A549 (cell line): ENCODE results near the gene CXCL10. TPM values are rescaled to one million over a fixed set of nuclear protein-coding genes. Genes with fewer than 3 reads are reported as not detected.

ENCODE experiments used
- ATAC-seq, 2 experiments: fragments of 200-7000 bp in 1 of 2; fragments of >200 bp in 1 of 2; cut with Nextera tagmentation in 1 of 2; cut with Tn5 transposase in 1 of 2; 3 replicates each; pipeline versions ENCODE4 v1.8.0 to v1.9.1; 2018 to 2020; ENCODE audit warnings: mild to moderate bottlenecking in 1 of 2, moderate library complexity in 1 of 2
- CTCF ChIA-PET: fragments of 300-600 bp; sonication (Branson Sonifier 250); formaldehyde crosslinking; extraction: SDS; loops from one replicate; lab custom pipeline; 2021; ENCODE audit warnings: antibody characterized with exemption, inconsistent platforms; lab: Yijun Ruan, JAX
- POLR2A ChIA-PET: fragments of 350-600 bp; formaldehyde crosslinking; extraction: SDS; loops from one replicate; lab custom pipeline; 2021; ENCODE audit warnings: antibody characterized with exemption, inconsistent platforms; lab: Yijun Ruan, JAX
- DNase-seq, 2 experiments: peaks; one replicate each; pipeline versions ENCODE4 v3.0.0 to v3.0.0-alpha.2; 2011 to 2016; ENCODE audit warnings: low read depth in 1 of 2, low spot score in 1 of 2
- FAIRE-seq: peaks from 2 replicates; lab custom pipeline; 2011; peaks lifted over from hg19 to GRCh38; lab: Jason Lieb, UNC
- H3K27ac ChIP-seq, 2 experiments: fragments of >200 bp; sonication (Bioruptor Twin); formaldehyde crosslinking; 3 replicates each; pipeline ENCODE4 v1.5.1; 2016 to 2017
- H3K4me1 ChIP-seq: fragments of >200 bp; sonication (Bioruptor Twin); formaldehyde crosslinking; 3 replicates; pipeline ENCODE4 v1.6.1; 2016
- H3K4me2 ChIP-seq: fragments of >200 bp; sonication (Bioruptor Twin); formaldehyde crosslinking; 3 replicates; pipeline ENCODE4 v1.6.1; 2016
- H3K4me3 ChIP-seq: fragments of >200 bp; sonication (Bioruptor Twin); formaldehyde crosslinking; 3 replicates; pipeline ENCODE4 v1.5.1; 2016
- H3K9me3 ChIP-seq: fragments of >200 bp; sonication (Bioruptor Twin); formaldehyde crosslinking; 3 replicates; pipeline ENCODE4 v1.6.1; 2016
- CHD4 ChIP-seq: fragments of 200-600 bp; sonication (generic); IDR thresholded peaks from 2 replicates; pipeline ENCODE4 v1.6.1; 2016; ENCODE audit warnings: antibody characterized with exemption, mild to moderate bottlenecking, borderline replicate concordance
- EHF ChIP-seq: fragments of 250-450 bp; sonication (Bioruptor Pico); IDR thresholded peaks from 2 replicates; pipeline ENCODE4 v1.5.0; 2020; ENCODE audit warnings: mild to moderate bottlenecking
- EP300 ChIP-seq, 2 experiments: fragments of >200 bp; sonication (Bioruptor Twin); formaldehyde crosslinking; IDR thresholded peaks; 2 replicates in 1 of 2; 3 replicates in 1 of 2; pipeline ENCODE4 v1.6.1; 2016 to 2017
- FOSB ChIP-seq: fragments of 250-450 bp; sonication (Bioruptor Pico); IDR thresholded peaks from 2 replicates; pipeline ENCODE4 v1.5.0; 2020; ENCODE audit warnings: mild to moderate bottlenecking, moderate library complexity
- FOSL2 ChIP-seq, 2 experiments: fragments of 450-650 bp in 1 of 2; fragments of >200 bp in 1 of 2; sonication (Bioruptor Twin) in 1 of 2; formaldehyde crosslinking; IDR thresholded peaks; 2 replicates each; pipeline versions ENCODE4 v1.5.0 to v1.6.1; 2016 to 2020; ENCODE audit warnings: mild to moderate bottlenecking in 1 of 2, moderate library complexity in 1 of 2
- FOXS1 ChIP-seq: fragments of 250-450 bp; sonication (Bioruptor Pico); IDR thresholded peaks from 2 replicates; pipeline ENCODE4 v1.5.0; 2020; ENCODE audit warnings: mild to moderate bottlenecking, moderate library complexity
- JUN ChIP-seq, 2 experiments: fragments of >200 bp; sonication (Bioruptor Twin); formaldehyde crosslinking; IDR thresholded peaks; 2 replicates in 1 of 2; 3 replicates in 1 of 2; pipeline ENCODE4 v1.6.1; 2016 to 2017
- MAFK ChIP-seq: fragments of 450-650 bp; IDR thresholded peaks from 2 replicates; pipeline ENCODE4 v1.6.1; 2014; ENCODE audit not compliant: partially characterized antibody
- MAZ ChIP-seq: fragments of 150-350 bp; IDR thresholded peaks from 2 replicates; pipeline ENCODE4 v1.6.1; 2014; ENCODE audit warnings: antibody characterized with exemption, low read depth, low read length, borderline replicate concordance
- NFE2L2 ChIP-seq: fragments of 150-350 bp; conservative IDR thresholded peaks from 2 replicates; pipeline ENCODE4 v1.6.1; 2014; ENCODE audit warnings: low read length
- RAD21 ChIP-seq, 2 experiments: fragments of >200 bp in 1 of 2; sonication (Bioruptor Twin) in 1 of 2; formaldehyde crosslinking in 1 of 2; IDR thresholded peaks in 1 of 2; conservative IDR thresholded peaks in 1 of 2; 2 replicates in 1 of 2; 3 replicates in 1 of 2; pipeline ENCODE4 v1.6.1; 2012 to 2018; ENCODE audit warnings: inconsistent platforms in 1 of 2
- RARB ChIP-seq: fragments of 250-450 bp; sonication (Bioruptor Pico); IDR thresholded peaks from 2 replicates; pipeline ENCODE4 v1.8.0; 2021; ENCODE audit warnings: mild to moderate bottlenecking, moderate library complexity
- RFX5 ChIP-seq: fragments of 450-650 bp; IDR thresholded peaks from 2 replicates; pipeline ENCODE4 v1.7.1; 2014; ENCODE audit warnings: antibody characterized with exemption, mild to moderate bottlenecking, moderate library complexity
- SMC3 ChIP-seq: fragments of >200 bp; sonication (Bioruptor Twin); formaldehyde crosslinking; IDR thresholded peaks from 3 replicates; pipeline ENCODE4 v1.6.1; 2018; ENCODE audit warnings: inconsistent platforms
- TP53 ChIP-seq: fragments of 250-450 bp; sonication (Bioruptor Pico); IDR thresholded peaks from 2 replicates; pipeline ENCODE4 v1.5.0; 2021; ENCODE audit warnings: mild to moderate bottlenecking, moderate library complexity
- WGBS: methylation state at CpG from one replicate; pipeline ENCODE4 v1.1.6; 2017; ENCODE audit errors: missing lambda C conversion rate; 5-methylcytosine and 5-hydroxymethylcytosine counted together
- polyA plus RNA-seq, 4 experiments: library from polyadenylated mRNA; depleted of rRNA in 3 of 4; stranded (reverse); fragments of >200 nt; fragmentation: RNase III in 1 of 4; extraction: RNeasy Plus Mini Kit Qiagen cat#74134 plus additional on column Dnase treatment in 1 of 4; gene quantifications; 2 replicates in 3 of 4; 3 replicates in 1 of 4; pipeline ENCODE4 v1.2.3, GENCODE V29; 2011 to 2017
- TF ChIP-seq, protein P1 (sequence below): fragments of 450-650 bp; IDR thresholded peaks from 2 replicates; pipeline ENCODE4 v1.6.1; 2014; ENCODE audit warnings: antibody characterized with exemption
- TF ChIP-seq, protein P2 (sequence below): IDR thresholded peaks from 2 replicates; pipeline ENCODE4 v1.6.1; 2012
- TF ChIP-seq, protein P3 (sequence below): fragments of 250-450 bp; sonication (Bioruptor Pico); IDR thresholded peaks from 2 replicates; pipeline ENCODE4 v1.5.0; 2021; ENCODE audit warnings: mild to moderate bottlenecking, moderate library complexity, borderline replicate concordance
- TF ChIP-seq, protein P4 (sequence below): fragments of >200 bp; sonication (Bioruptor Twin); formaldehyde crosslinking; IDR thresholded peaks from 2 replicates; pipeline ENCODE4 v1.6.1; 2016
- TF ChIP-seq, protein P5 (sequence below): IDR thresholded peaks from 2 replicates; pipeline ENCODE4 v1.6.1; 2012
- TF ChIP-seq, protein P6 (sequence below): fragments of 200-600 bp; sonication (generic); IDR thresholded peaks from 2 replicates; pipeline ENCODE4 v1.6.1; 2016; ENCODE audit warnings: antibody characterized with exemption, mild to moderate bottlenecking, moderate library complexity

Gene CXCL10
- polyA plus RNA-seq, 2 of the 4 experiments (the other 2 are of a cell fraction), result not detected

DNA sequence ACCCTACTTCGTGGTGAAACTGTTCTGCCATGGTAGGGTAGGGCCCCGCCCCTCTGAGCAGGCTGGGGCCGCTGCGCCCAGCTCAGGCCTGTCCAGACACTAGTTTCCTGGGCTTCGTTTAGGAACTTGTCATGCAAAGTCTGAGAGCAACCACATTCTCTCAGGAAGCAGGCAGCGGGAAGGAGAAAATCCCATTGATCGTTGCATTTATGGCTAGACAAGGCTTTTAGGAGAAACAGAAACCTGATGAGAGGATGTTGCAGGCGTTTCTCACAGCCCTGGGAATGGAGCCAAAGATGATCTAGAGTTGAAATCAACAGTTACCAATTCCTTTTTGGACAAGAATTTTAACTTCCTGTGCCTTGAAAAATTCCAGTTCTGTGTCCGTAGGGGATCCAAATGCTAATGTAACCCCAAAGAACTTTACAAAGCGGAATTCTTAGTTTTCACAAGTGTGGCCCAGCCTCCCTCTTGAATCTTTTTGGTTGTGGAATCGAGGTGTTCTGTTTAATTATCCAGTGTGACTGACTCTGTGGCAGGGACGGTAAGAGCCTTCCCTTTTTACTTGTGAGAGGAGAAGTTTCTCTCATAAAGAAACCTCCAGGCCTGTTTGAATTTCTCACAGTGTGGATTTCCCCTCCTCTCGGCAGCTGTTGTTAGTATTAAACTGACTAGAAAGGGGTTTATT lies 11.5 kb downstream of the CXCL10 start:
- Histone ChIP-seq H3K4me1 (no peaks in the 10 kb centered on the region), H3K27ac (no peak overlapping the region), H3K4me3 (no peak overlapping the region), H3K4me2 (no peak overlapping the region), H3K9me3 (no peaks in the 10 kb centered on the region)
- POLR2A ChIA-PET, result no interaction called here
- FAIRE-seq (no peak), DNase-seq (no peak), ATAC-seq (no peak)
- TF ChIP-seq JUN (IDR thresholded peaks at IDR 0.05) (no peak), RAD21 (conservative IDR thresholded peaks at IDR 0.05 in 1 of 2, IDR thresholded peaks at IDR 0.05 in 1 of 2) (no peak), MAFK (no peak), EHF (CRISPR knock-in tag) (no peak), FOXS1 (no peak), SMC3 (no peak), NFE2L2 (no peak), FOSB (CRISPR knock-in tag) (no peak), MAZ (no peak), CHD4 (no peak), RFX5 (no peak)
- TF ChIP-seq, protein P1, sequence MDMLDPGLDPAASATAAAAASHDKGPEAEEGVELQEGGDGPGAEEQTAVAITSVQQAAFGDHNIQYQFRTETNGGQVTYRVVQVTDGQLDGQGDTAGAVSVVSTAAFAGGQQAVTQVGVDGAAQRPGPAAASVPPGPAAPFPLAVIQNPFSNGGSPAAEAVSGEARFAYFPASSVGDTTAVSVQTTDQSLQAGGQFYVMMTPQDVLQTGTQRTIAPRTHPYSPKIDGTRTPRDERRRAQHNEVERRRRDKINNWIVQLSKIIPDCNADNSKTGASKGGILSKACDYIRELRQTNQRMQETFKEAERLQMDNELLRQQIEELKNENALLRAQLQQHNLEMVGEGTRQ, result no peak
- TF ChIP-seq, protein P2, sequence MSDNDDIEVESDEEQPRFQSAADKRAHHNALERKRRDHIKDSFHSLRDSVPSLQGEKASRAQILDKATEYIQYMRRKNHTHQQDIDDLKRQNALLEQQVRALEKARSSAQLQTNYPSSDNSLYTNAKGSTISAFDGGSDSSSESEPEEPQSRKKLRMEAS, result no peak
- TF ChIP-seq, protein P3, sequence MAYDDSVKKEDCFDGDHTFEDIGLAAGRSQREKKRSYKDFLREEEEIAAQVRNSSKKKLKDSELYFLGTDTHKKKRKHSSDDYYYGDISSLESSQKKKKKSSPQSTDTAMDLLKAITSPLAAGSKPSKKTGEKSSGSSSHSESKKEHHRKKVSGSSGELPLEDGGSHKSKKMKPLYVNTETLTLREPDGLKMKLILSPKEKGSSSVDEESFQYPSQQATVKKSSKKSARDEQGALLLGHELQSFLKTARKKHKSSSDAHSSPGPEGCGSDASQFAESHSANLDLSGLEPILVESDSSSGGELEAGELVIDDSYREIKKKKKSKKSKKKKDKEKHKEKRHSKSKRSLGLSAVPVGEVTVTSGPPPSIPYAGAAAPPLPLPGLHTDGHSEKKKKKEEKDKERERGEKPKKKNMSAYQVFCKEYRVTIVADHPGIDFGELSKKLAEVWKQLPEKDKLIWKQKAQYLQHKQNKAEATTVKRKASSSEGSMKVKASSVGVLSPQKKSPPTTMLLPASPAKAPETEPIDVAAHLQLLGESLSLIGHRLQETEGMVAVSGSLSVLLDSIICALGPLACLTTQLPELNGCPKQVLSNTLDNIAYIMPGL (CRISPR knock-in tag), result no peak
- WGBS, result 68% methylated on average over 10 of the region's 13 CpGs
- CTCF ChIA-PET, result no interaction called here

DNA sequence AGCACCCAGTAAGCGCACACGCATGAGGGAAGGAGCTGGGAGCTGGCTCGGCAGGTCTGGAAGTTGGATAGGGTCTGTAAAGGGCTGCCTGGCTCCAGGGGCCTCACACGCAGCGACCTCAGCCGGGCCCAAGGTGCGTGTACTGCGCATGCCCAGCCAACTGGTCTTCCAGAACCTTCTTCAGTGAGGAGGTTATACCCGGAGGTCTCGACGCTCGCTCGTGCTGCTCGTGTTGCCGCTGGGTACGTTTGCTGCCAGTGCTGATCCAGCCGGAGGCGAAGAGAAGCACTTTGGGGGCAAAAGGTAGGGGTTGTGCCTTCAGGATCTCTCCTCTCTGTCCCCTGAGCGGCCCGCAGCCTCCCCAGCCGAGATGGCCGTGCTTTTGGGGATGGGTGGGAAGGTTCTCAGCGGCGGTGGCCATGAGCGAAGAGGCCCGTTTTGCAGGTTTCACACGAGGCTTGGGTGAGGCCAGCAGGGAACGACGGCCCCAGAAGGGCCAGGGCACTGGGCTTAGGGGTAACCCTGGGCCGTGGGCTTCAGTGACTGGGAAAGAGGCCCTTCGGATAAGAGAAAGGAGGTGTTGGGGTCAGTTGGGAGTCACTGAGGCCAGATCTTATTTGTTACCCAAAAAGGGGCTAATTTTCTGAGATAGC lies 12.2 kb downstream of the CXCL10 start:
- no peak overlapping the region for H3K4me3 ChIP-seq
- ATAC-seq (no peak), FAIRE-seq (no peak), DNase-seq (no peak)
- POLR2A ChIA-PET, result no interaction called here
- no peaks in the 10 kb centered on the region for H3K9me3 ChIP-seq
- CTCF ChIA-PET, result no interaction called here
- no peak overlapping the region for H3K27ac ChIP-seq
- TF ChIP-seq FOSL2 (IDR thresholded peaks at IDR 0.05) (no peak), FOSL2 (CRISPR knock-in tag; IDR thresholded peaks at IDR 0.05) (no peak), FOXS1 (no peak), SMC3 (no peak), EP300 (IDR thresholded peaks at IDR 0.05) (no peak)
- TF ChIP-seq, protein P4, sequence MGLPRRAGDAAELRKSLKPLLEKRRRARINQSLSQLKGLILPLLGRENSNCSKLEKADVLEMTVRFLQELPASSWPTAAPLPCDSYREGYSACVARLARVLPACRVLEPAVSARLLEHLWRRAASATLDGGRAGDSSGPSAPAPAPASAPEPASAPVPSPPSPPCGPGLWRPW, result no peak
- no peak overlapping the region for H3K4me2 ChIP-seq
- WGBS, result 73% methylated on average over 11 of the region's 31 CpGs
- no peaks in the 10 kb centered on the region for H3K4me1 ChIP-seq

DNA sequence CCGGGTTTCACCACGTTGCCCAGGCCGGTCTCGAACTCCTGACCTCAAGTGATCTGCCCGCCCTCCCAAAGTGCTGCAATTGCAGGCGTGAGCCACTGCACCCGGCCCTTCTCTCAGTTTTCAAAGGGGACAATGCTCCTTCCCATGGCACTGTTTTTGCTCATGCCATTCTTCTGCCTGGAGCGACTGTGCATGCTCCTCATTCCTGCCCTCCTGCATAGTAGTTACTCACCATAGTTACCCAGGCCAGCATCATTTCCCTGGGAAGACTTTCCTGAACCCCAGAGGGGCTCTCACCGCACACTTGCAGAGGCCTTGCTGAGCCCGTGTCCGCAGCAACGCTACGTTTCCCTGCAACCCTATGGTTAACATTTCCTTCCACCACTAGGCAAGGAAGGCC lies 12.7 kb downstream of the CXCL10 start:
- POLR2A ChIA-PET, result no interaction called here
- Histone ChIP-seq H3K4me2 (no peak overlapping the region), H3K9me3 (no peaks in the 10 kb centered on the region), H3K27ac (no peak overlapping the region), H3K4me1 (no peaks in the 10 kb centered on the region), H3K4me3 (no peak overlapping the region)
- CTCF ChIA-PET, result interaction anchor here (1.5 kb wide), 1 partner anchor 57 kb away, joined by 4 read pairs; no protein-coding TSS in a partner anchor
- no peak for FAIRE-seq
- TF ChIP-seq, protein P2, result no peak
- TF ChIP-seq RARB (CRISPR knock-in tag) (no peak), RFX5 (no peak), TP53 (CRISPR knock-in tag) (no peak)
- TF ChIP-seq, protein P5, sequence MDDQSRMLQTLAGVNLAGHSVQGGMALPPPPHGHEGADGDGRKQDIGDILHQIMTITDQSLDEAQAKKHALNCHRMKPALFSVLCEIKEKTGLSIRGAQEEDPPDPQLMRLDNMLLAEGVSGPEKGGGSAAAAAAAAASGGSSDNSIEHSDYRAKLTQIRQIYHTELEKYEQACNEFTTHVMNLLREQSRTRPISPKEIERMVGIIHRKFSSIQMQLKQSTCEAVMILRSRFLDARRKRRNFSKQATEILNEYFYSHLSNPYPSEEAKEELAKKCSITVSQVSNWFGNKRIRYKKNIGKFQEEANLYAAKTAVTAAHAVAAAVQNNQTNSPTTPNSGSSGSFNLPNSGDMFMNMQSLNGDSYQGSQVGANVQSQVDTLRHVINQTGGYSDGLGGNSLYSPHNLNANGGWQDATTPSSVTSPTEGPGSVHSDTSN, result no peak
- TF ChIP-seq, protein P6, sequence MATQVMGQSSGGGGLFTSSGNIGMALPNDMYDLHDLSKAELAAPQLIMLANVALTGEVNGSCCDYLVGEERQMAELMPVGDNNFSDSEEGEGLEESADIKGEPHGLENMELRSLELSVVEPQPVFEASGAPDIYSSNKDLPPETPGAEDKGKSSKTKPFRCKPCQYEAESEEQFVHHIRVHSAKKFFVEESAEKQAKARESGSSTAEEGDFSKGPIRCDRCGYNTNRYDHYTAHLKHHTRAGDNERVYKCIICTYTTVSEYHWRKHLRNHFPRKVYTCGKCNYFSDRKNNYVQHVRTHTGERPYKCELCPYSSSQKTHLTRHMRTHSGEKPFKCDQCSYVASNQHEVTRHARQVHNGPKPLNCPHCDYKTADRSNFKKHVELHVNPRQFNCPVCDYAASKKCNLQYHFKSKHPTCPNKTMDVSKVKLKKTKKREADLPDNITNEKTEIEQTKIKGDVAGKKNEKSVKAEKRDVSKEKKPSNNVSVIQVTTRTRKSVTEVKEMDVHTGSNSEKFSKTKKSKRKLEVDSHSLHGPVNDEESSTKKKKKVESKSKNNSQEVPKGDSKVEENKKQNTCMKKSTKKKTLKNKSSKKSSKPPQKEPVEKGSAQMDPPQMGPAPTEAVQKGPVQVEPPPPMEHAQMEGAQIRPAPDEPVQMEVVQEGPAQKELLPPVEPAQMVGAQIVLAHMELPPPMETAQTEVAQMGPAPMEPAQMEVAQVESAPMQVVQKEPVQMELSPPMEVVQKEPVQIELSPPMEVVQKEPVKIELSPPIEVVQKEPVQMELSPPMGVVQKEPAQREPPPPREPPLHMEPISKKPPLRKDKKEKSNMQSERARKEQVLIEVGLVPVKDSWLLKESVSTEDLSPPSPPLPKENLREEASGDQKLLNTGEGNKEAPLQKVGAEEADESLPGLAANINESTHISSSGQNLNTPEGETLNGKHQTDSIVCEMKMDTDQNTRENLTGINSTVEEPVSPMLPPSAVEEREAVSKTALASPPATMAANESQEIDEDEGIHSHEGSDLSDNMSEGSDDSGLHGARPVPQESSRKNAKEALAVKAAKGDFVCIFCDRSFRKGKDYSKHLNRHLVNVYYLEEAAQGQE, result no peak
- ATAC-seq, result no peak
- DNase-seq, result no peak
- 84% methylated on average over 13 of the region's 13 CpGs for WGBS
